Hippocampal formation (tissue), 2 donors: ENCODE measurements around the gene DNAJB12.
"Not testable (repeated sequence)": the region's sequence is repeated elsewhere in the genome, so short reads cannot be mapped to it uniquely, and the experiment has no call there.

ENCODE experiments used
- DNase-seq, 2 donors: peaks; one replicate each; lab custom pipeline; 2025; lab: John Stamatoyannopoulos, UW

Gene DNAJB12

GRCh38 chr10:72353965-72354355 is 759 bp downstream of the DNAJB12 start:
- no peak for DNase-seq

DNA sequence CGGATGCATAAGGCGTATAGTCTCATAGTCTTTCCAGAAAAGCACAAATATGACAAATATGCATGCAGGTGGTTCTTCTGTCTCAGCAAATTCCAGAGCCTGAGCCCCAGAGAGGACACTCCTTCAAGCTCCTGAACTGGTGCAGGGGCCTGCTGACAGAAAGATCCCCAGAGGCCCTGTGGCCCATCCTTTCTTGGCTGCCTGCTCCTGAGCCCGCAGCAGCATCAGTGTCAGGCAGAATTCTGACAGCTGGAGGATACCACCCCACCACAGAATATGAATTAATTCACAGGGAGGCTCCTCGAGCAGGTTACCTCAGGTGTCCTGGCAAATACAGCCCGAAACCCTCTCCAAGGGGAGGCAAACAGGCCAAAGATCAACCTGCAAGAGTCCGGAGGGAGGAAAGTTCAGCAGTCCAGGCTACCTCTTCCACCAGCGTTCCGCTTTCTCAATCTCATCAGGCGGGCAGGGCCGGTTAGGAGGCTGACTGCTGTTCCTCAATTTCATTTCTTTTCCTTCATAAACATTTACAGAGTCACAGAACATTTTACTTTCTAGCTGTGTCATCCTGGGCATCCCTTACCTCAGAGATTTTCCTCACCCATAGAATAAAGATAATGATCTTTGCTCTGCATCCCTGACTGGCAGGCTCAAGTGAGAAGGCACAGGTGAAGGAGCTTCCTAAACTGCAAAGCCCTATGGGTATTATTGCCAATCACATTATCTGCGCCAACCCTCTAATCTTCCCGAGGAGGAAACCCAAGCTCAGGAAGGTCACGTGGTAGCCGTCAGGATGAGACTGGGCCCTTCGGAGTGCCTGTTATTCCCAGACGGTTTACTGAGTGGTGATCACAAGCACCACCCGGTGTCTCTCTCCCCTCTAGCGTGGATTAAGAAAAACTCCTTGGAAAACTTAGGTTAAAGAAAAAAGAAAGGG is 1.4 kb downstream of the DNAJB12 start:
- no peak for DNase-seq

DNA sequence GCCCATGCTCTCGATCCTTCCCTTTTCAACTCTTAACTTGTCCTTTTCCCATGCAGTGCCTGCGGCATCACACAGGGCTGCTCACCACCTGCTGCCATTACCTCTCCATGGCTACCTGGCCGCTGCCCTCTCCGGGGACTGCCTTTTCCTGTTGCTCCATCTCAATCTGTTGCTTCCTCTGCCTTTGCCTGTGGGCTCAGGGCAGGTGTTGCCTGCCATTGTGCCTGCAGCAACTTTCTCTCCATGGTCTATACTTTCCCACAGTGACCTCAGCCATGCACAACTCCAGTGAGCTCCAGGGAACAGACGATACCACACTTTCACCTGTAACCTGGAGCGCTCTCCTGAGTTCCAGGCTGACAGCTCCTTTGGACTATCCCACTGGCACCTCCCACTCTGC is 3.2 kb downstream of the DNAJB12 start:
- DNase-seq = no peak

DNA sequence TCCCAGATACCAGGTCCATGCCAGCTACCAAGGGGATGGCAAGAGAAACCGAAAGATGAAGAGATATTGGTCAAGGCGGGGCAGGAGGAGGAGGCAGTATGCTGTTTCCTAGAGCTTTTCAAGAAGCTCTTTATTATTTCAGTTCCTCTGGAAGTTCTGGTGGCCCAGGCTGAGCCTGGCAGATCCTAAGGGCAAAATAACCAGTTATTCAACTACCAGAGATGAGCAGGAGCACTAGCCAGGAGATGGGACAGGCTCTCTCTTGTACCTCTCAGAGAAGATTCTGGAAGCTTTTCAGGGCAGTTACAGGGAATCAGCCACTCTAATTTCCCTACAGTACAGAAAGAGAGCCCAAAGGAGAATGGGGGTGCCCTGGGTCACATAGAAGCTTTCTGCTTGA is 5.3 kb downstream of the DNAJB12 start:
- DNase-seq = no peak

DNA sequence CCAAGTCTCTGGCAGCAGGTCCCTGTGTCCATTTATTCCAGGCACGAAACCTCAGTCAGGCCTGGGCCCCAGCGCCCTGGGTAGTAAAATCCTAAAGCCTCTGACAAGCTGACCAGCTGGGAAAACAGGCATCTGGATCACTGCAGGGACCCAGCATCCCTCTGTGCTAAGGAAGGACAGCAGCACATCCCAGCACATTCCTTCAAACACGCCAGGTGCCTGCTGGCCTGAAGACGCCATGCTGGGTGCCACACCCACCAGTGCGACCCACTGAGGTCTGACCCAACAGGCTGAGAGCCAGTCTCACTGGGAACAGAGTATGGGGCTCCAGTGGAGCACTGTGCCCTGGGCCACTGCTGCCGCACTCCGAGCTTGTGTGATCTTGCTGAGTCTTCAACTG is 6.4 kb downstream of the DNAJB12 start:
- no peak for DNase-seq

- DNase-seq = not testable (repeated sequence)
These were observed 8.6 kb downstream of the DNAJB12 start for GRCh38 chr10:72346117-72346516.

DNA sequence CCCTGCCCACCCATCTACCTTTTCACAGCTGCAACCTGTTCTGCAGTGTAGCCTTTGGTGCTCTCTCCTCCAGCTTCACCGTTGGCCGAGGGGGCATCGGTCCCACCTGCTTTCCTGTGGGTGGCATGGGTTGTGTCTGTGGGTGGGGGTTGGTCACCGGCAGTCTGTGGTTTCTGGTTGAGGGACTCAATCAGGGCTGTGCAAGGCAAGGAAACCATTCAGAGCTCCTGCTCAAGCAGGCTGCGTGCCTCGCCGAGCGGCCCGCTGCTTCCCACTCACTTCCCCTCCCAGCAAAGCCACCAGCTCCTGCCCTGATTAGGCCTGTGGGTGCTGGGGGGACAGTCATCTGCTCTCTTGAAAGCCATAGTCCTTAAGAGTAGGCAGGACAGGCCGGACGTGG is 9.8 kb downstream of the DNAJB12 start:
- DNase-seq = no peak

DNA sequence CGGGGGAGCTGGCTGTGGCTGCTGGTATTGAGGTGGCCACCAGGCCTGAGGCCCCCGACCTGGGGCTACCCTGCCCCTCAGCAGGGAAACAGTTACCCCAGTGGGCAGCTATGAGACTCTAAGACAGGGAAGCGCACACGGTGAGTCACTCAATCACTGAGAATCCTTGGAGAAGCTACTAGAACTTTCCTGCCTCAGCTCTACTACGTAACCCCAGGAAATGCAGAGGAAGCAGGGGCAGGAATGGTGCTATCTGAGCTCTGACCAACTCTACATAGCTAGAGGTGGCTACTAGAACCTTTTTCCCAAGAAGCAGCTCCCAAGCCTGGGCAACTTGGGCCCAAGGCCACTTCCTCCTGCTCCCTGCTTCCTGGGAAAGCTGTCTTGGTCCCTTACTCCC is 11.8 kb downstream of the DNAJB12 start:
- no peak for DNase-seq

GRCh38 chr10:72340510-72341261 is 14.0 kb downstream of the DNAJB12 start:
- DNase-seq = peak in 1 of 2 donors; percentile 59

DNA sequence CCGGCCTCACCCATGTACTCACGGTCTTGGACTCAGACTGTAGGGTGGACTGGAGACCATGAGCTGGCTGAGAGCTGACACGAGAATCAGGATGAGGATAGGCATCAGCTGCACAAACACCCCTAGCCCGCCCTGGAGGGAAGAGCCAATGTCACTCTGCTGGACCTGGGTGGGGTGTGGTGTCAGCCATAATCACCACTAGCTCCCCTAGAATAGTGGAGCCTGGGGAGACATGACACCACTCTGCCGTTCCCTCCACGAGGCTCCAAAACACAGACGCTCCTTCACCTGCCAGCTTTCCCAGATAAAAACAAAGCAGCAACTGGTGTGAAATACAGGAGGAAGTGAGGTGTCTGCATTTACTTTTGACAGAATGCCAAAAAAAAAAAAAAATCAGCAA is 16.5 kb downstream of the DNAJB12 start:
- no peak for DNase-seq

- DNase-seq = no peak
These were observed 17.0 kb downstream of the DNAJB12 start for GRCh38 chr10:72337722-72338121.

- peak; percentile 63 to 78 for DNase-seq
These were observed 17.6 kb downstream of the DNAJB12 start for GRCh38 chr10:72337039-72337629.

- no peak for DNase-seq
These were observed 18.3 kb downstream of the DNAJB12 start for GRCh38 chr10:72336259-72337038.

GRCh38 chr10:72335394-72336258 is 19.1 kb downstream of the DNAJB12 start:
- no peak for DNase-seq

DNA sequence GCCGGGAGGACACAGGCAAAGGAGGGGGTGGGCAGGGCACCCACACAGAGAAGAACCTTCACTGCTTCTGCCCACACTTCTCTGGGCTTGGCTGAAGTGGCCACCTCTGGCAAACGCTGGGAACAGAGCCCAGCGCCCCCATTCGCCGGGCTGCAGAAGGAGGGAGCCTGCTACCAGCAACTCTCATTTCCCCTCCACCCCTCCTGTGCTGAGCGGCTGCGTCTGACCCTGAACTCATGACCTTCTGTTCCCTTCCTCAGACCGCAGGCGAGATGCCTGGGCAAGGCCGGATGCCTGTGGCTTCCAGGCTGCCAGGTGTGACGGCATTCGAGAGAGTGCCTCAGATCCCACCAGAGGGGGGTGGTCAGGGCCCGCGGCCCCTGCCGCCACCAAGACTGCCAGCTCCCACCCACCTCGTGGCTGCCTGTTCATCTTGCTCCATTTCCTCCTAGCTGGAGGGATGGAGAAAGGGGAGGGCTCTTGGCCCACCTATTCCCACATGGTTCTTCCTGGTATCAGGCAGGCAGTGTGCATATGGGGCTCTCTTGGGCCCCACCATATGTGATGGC is 19.8 kb downstream of the DNAJB12 start:
- peak; percentile 27 to 51 for DNase-seq

DNA sequence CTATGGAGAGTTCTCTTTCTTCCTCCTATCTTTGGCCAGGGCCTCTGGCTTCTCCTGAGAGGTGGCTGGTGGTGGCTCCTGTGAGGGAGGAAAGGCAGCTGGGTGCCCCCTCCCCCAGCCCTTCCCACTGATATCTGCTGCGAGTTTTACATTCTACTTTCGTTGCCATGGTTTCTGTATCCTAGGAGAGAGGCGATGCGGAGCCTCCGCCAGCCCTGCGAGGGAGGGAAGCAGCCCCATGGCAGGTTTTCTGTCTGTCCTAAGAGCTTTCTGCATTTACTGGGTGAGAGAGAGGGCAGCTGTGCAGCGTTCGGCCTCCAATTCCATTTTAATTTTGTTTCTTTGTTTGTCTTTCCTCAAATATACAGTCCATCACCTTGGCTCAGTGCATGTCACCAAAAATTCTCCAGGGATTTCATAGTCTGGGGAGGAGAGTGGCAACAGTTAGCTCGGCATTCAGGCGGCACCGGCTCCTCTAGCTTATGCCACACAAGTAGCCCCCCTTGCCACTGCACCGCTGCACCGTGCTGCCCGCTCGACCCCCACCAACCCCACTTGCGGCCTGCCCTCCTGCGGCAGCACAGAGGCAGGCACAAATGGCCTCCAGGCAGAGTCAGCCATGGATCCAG is 20.4 kb downstream of the DNAJB12 start:
- peak in 1 of 2 donors; percentile 69 for DNase-seq

GRCh38 chr10:72333112-72334015 is 21.4 kb downstream of the DNAJB12 start:
- no peak for DNase-seq

DNA sequence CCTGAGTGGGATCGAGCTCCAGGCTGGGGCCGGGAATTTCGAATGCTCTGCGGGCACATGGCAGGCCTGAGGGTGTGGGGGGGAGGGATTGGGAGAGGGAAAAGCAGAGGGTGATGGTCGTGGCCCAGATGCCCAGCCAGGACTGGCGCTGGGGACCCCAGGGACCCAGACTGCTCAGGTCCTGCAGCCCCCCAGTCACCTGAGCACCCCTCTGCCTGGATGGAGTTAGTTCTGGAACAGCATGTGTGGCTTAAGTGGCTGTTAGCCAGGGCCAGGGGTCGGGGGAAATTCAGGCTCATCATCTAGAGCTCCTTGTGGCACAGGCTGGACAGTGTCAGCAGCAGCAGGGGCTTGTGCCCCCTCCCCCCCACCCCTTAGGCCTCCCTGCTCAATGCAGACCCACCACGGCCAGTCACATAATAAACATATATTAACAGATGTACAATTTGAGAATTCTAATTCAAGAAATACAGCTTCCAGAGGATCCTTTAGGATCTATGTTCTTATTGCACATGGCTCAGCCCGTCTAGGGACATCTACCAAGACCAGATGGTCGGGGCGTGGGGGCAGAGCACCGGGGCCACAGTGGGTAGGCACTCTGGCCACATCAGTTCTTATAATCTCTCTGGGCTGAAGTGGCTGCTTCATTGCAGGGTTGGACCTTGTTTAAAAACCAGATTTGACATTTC is 22.2 kb downstream of the DNAJB12 start:
- DNase-seq = no peak
